NCI-H1048 (cell line): ENCODE data around the gene THAP4.

Experiments used
- DNase-seq: peaks from one replicate; lab custom pipeline; 2025; lab: John Stamatoyannopoulos, UW

The THAP4 gene

GRCh38 chr2:241563571-241563980, 73.4 kb downstream of the THAP4 start:
- DNase-seq: no peak

GRCh38 chr2:241563031-241563507, 73.9 kb downstream of the THAP4 start:
- no peak for DNase-seq

DNA sequence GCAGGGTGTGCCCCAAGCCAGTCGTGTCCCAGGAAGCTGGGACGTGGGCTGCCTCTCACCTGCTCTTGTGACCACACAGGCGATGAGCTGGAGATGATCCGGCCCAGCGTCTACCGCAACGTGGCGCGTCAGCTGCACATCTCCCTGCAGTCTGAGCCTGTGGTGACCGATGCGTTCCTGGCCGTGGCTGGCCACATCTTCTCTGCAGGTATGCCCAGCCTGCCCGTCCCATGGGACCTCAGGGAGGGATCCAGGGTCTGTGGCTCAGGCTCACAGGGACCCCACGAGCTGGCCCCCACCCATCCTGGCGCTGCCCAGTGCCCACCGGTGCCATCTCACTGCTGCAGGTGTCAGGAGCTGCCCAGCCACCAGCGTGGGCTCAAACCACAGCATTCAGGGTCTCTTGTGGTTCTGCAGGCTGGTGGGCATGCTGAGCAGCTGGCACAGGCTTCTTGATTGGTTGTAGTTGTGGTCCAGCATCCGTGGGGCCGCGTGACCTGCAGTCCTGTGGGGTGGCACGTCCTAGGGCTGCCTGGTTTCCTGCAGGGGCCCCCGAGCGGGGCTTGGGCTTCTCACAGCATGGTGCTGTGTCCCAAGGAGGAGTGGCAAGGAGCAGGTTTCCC, 74.6 kb downstream of the THAP4 start:
- DNase-seq: no peak

DNA sequence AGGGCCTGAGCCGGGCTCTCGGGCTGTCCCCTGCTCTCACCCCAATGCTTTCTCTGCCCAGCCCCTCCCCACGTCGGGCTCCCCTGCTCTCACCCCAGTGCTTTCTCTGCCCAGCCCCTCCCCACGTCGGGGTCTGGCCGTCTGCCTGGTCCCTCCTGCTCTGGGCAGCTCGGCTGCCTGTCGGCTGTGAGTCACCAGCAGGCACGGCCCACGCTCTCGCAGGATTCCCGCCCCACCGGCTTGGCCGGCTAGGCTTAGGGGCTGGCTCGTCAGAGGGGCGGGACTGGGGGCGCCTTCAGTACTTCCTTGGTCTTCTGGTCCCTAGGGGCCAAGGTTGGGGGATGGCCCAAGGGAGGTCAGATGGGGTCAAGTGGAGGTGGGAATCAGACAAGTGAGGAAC, 75.1 kb downstream of the THAP4 start:
- DNase-seq: no peak

DNA sequence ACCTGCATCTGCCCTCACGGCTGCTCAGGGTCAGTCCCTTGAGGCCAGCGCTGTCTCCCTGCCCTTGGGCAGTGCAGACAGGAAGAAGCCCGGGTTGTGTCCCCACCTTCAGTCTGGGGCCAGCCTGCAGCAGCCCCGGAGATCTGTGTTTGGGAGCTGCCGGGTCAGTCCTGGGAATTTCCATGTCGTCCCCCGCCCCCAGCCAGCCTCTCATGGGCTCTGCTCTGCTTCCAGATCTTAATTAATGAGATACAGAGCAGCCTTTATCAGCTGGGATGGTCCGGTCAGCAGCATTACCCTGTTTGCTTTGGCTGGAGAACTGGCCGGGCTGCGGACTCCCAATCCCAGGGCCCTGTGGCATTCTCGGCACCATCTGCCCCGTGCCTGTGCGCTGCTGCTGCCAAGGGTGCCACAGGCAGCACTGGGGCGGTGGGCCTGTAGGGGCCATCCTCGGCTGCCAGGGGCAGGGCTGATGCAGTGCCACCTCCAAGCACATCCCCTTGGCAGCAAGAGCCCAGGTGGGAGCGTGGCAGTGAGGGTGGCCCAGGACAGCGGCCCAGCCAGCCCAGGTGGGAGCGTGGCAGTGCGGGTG, 76.0 kb downstream of the THAP4 start:
- no peak for DNase-seq

DNA sequence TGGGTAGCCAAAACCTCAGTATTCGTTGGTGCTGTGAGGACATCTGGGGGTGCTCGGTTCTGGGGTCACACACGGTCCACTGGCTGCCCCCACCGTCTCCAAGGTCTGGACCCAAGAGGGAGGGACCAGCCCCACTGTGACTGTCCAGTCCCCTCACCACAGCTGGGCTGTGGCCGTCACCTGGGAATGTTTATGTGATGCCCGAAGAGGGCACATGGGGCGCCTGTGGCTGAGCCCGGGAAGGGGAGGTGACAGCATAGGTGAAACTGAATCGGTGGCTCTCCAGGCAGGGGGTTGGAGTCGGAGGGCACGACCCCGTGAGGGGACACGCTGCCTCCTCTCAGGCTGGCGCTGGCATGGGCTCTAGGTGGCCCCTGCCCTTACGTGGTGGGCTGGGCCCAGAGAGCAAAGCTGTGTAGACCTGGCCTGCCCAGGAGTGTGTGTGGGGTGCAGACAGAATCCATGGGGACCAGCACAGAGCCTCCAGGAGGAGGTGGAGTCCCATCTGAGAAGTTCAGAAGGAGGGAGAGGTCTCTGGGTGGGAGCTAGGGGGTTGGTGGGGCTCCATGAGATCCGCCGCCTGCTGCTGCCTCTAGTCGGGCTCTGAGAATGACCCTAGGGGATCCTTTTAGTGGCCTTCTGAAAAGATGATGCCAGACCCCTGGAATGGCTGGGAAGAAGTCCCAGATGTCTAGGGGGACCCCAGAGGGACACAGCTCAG, 76.6 kb downstream of the THAP4 start:
- no peak for DNase-seq

GRCh38 chr2:241559323-241560161, 77.4 kb downstream of the THAP4 start:
- no peak for DNase-seq

DNA sequence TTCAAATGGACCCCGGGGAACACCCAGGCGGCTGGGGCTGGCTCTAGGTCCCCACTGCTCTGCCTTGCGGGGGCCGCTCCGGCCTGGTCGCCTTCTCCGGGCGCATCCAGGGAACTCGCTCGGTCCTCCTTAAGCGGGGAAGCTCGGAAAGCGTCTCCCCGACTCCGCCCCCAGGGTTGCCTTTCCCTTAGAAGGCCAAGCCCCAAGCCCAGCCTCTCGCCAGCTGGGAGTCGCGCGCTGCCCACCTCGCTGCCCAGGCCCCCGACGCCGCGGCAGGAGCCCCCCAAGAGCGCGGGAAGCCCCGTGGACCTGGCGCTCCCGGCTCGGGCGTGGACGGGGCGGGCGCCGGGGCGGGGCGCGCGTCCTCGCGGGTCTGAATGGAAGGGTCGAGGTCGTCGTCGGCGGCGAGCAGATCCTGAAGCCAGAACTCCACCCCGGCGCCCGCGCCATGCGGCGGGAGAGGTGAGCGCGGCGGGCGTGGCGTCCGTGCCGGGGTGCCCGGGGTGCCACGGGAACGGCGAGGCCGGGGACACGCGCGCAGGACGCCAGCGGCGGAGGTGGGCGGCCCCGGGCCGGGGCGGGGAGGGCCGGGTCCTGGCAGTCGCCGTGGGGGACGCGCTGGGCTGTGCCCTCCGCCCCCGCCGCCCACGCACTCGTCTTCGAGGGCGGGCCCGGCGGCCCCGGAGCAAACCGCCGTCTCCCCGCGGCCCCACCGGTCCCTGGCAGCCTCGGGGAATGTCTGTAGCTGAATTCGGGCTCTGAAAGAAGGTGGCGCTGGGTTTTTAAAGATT, 78.2 kb downstream of the THAP4 start, which contains the start of gene BOK:
BOK (plus strand) TSS at position 214 of the 791 bp plus-strand sequence. CDS start 739 bp downstream, outside the sequence.
- DNase-seq: no peak

GRCh38 chr2:241556746-241557145, 80.2 kb downstream of the THAP4 start:
- DNase-seq: no peak

DNA sequence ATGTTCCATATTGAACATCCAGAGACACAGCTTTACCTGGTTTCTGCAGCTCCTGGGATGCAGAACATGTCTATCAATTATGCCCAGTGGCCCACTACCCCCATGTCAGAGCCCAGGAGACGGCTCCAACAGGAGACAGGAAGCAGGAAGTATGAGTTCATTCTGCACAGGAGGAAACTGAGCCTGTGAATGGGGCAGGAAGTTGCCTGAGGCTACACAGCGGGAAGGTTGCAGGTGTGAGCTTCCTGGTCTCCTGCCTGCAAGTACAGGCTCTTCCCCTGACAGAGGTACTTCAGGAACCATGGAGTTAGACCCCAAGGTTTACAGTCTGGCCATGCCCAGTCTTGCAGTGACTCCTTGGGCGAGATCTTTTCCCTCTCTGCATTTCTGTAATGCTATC, 81.2 kb downstream of the THAP4 start:
- no peak for DNase-seq

DNA sequence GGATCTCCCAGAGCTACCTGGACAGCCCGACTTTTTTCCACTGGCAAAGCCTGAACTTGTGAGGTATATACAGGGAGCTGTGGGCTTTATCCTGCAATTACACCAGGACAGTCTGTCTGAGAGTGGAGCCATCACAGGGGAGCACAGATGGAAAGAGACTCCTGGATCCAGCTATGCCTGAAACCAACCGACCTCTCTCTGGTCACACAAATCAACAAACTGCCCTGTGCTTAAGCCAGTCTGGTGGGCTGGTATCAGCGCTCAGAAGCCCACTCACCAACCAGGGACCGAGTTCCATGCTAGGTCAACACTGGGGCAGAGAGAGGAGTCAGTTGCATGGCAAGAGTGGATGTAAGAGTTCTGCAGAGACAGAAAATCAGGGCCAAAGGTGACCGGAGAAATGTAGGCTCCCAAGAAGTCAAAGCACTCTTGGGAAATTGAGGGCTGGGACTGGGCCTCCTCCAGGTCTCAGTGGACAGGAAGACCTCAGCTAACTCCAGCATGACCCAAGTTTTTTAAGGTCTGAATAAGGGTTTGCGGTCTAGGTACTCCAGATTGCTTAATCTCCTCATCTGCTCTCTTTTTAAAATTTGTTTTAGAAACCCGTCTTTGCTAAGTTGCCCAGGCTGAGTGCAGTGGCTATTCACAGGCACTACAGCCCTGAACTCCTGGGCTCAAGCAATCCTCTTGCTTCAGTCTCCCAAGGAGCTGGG, 82.2 kb downstream of the THAP4 start:
- no peak for DNase-seq

DNA sequence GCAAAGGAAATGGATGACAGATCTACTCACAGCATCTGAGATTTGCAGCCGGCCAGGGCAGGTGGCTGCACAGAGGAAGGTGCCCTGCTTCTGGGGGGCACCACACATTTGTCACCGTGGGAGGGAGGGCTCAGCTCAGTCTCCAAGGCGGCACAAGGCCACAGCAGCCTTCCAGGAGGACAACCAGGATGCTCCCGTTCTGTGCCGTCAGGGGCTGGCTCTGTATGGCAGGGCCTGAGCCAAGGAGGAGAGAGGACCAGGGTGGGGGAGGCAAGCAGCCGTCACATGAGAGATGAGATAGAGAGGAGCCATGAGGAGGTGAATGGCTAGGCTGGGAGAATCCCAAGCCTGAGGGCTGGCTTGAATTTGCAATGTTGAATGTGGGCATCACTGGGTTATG, 83.0 kb downstream of the THAP4 start:
- DNase-seq: no peak

DNA sequence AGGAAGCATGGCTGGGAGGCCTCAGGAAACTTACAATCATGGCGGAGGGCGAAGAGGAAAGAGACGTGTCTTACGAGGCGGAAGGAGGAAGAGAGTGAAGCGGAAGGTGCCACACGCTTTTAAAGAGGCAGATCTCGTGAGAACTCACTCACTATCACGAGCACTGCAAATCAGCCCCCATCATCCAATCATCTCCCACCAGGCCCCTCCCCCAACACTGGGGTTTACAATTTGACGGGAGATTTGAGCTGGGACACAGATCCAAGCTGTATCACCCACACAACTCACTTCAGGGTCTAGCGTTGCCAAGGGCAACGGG, 83.5 kb downstream of the THAP4 start:
- no peak for DNase-seq

GRCh38 chr2:241551998-241552737, 84.8 kb downstream of the THAP4 start:
- DNase-seq: no peak

DNA sequence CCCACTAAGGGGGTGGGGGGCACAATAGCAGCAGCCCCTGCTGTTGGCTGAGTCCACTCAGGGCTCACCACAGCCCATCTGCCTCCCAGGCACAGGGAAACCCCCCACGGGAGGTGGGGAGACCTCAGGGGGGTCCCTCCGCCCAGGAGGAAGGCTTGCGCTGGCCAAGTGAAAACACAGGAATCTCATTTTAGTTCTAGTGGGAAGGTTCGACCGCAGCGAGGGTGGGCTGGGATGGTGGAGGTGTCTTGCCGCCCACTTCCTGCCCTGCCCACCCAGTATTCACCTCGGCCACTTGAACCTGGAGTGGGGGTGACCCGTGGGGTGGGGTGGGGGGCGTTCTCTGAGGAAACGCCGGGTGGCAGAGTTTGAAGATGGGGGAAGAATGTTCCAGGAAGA, 85.4 kb downstream of the THAP4 start:
- no peak for DNase-seq

GRCh38 chr2:241550616-241551580, 86.1 kb downstream of the THAP4 start:
- DNase-seq: no peak

- DNase-seq: no peak
Observed at GRCh38 chr2:241548451-241548835, 88.5 kb downstream of the THAP4 start.

DNA sequence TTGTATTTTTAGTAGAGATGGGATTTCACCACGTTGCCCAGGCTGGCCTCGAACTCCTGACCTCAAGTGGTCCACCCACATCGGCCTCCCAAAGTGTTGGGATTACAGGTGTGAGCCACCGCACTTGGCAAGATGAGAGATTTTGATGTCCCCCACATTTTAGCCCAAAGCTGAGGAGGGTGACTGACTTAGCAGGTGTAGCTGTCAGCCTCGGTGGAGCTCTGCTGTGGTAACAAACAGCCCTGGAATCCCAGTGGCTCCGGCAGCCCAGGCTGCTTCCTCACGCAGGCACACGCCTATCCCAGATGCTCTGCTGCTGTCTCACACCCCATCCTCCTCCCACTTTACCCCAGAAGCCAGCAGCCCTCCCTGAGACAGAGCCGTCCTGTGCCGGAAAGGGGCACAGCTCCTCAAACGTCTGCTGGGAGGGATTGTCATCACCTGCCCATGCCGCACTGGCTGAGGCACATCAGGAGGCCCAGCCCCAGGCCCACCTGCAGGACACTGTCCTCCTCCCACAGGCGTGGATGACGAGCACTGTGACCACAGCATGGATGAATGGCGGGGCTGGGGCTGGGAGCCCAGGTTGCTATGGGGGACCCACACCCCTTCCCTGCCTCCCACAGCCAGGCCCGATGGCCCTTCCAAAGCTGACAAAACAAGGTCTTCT, 89.0 kb downstream of the THAP4 start:
- DNase-seq: no peak
